Skin epidermis (tissue), 12 donors: ENCODE measurements around the gene SIAH2.

Experiments
- H3K27ac ChIP-seq, 21 experiments: fragments of 200-600 bp; sonication (generic) in 11 of 21; one replicate each; pipeline ENCODE4 v1.5.0; 2020; ENCODE audit warnings: mild to moderate bottlenecking in 3 of 21, inconsistent platforms in 2 of 21, moderate library complexity in 2 of 21
- H3K4me3 ChIP-seq, 7 experiments: fragments of 200-600 bp; sonication (generic) in 2 of 7; one replicate each; pipeline ENCODE4 v1.5.0; 2020; ENCODE audit warnings: inconsistent platforms in 2 of 7, mild to moderate bottlenecking in 2 of 7, moderate library complexity in 1 of 7

SIAH2 gene

GRCh38 chr3:150755902-150756301, 7.1 kb downstream of the SIAH2 start:
- Histone ChIP-seq H3K4me3 (no peak overlapping the region), H3K27ac (no peak overlapping the region)

- Histone ChIP-seq H3K27ac (no peak overlapping the region), H3K4me3 (no peak overlapping the region)
These were observed 8.1 kb downstream of the SIAH2 start for GRCh38 chr3:150754896-150755295.

GRCh38 chr3:150751781-150752263, 11.1 kb downstream of the SIAH2 start:
- peak overlapping the region in 3 of 21 experiments; percentile 6 to 7 (median 7) for H3K27ac ChIP-seq
- no peak overlapping the region for H3K4me3 ChIP-seq

- Histone ChIP-seq H3K4me3 (no peak overlapping the region), H3K27ac (no peak overlapping the region)
These were observed 13.7 kb downstream of the SIAH2 start for GRCh38 chr3:150749255-150749654.

GRCh38 chr3:150748684-150749047, 14.3 kb downstream of the SIAH2 start:
- H3K4me3 ChIP-seq, result no peak overlapping the region
- H3K27ac ChIP-seq, result no peak overlapping the region

GRCh38 chr3:150747886-150748683, 14.9 kb downstream of the SIAH2 start:
- Histone ChIP-seq H3K27ac (peak overlapping the region in 1 of 21 experiments; percentile 20), H3K4me3 (no peak overlapping the region)

- Histone ChIP-seq H3K4me3 (no peak overlapping the region), H3K27ac (peak overlapping the region in 1 of 21 experiments; percentile 29)
These were observed 16.0 kb downstream of the SIAH2 start for GRCh38 chr3:150746791-150747590.

- H3K27ac ChIP-seq, result no peak overlapping the region
- H3K4me3 ChIP-seq, result no peak overlapping the region
These were observed 17.1 kb downstream of the SIAH2 start for GRCh38 chr3:150745832-150746231.

- Histone ChIP-seq H3K27ac (no peak overlapping the region), H3K4me3 (no peak overlapping the region)
These were observed 18.1 kb downstream of the SIAH2 start for GRCh38 chr3:150744919-150745211.

GRCh38 chr3:150744041-150744918, 18.7 kb downstream of the SIAH2 start:
- Histone ChIP-seq H3K4me3 (no peak overlapping the region), H3K27ac (peak overlapping the region in 3 of 21 experiments; percentile 4 to 13 (median 8))

- Histone ChIP-seq H3K4me3 (no peak overlapping the region), H3K27ac (peak overlapping the region in 3 of 21 experiments; percentile 4 to 13 (median 8))
These were observed 19.5 kb downstream of the SIAH2 start for GRCh38 chr3:150743508-150743907.

- Histone ChIP-seq H3K27ac (no peak overlapping the region), H3K4me3 (no peak overlapping the region)
These were observed 20.3 kb downstream of the SIAH2 start for GRCh38 chr3:150742679-150743078.

- H3K4me3 ChIP-seq, result no peak overlapping the region
These were observed 20.8 kb downstream of the SIAH2 start for GRCh38 chr3:150742141-150742523.

GRCh38 chr3:150741497-150742140, 21.4 kb downstream of the SIAH2 start:
- Histone ChIP-seq H3K27ac (no peak overlapping the region), H3K4me3 (no peak overlapping the region)

More at GRCh38 chr3:150742141-150742523, 20.8 kb downstream of the SIAH2 start:
- no peak overlapping the region for H3K27ac ChIP-seq

GRCh38 chr3:150740733-150741496, 22.1 kb downstream of the SIAH2 start:
- Histone ChIP-seq H3K4me3 (no peak overlapping the region), H3K27ac (no peak overlapping the region)

GRCh38 chr3:150739877-150740645, 22.9 kb downstream of the SIAH2 start:
- H3K4me3 ChIP-seq, result no peak overlapping the region
- peak overlapping the region in 2 of 21 experiments; percentile 33 to 34 for H3K27ac ChIP-seq

- H3K4me3 ChIP-seq, result no peak overlapping the region
- peak overlapping the region in 2 of 21 experiments; percentile 33 to 34 for H3K27ac ChIP-seq
These were observed 23.6 kb downstream of the SIAH2 start for GRCh38 chr3:150739200-150739863.
